Activated T-helper 2 cell treated with anti-CD3 and anti-CD28 coated beads, Interferon-gamma antibody, Interleukin-2, Interleukin-4, amounts not matched to agents 10 μg/mL and 5 μg/mL and 100 μg/mL, durations not matched to agents 14 hours and 24 hours and 36 hours (primary cell): ENCODE data around the gene TM9SF3. TPM values are rescaled to one million over a fixed set of nuclear protein-coding genes. Genes with fewer than 3 reads are reported as not detected.

Experiments
- DNase-seq: peaks from one replicate; pipeline ENCODE4 v3.0.0; 2021; ENCODE audit warnings: low spot score
- H3K27ac Mint-ChIP-seq: one replicate; pipeline ENCODE4 v1.8.0; 2021; ENCODE audit warnings: mixed read lengths
- H3K27me3 Mint-ChIP-seq: one replicate; pipeline ENCODE4 v1.8.0; 2021; ENCODE audit warnings: low read depth, mixed read lengths
- H3K36me3 Mint-ChIP-seq: one replicate; pipeline ENCODE4 v1.8.0; 2021; ENCODE audit warnings: low read depth, mixed read lengths
- H3K4me1 Mint-ChIP-seq: one replicate; pipeline ENCODE4 v1.8.0; 2021; ENCODE audit warnings: low read depth, mixed read lengths
- H3K4me3 Mint-ChIP-seq: one replicate; pipeline ENCODE4 v1.8.0; 2021; ENCODE audit warnings: low read depth, mild to moderate bottlenecking, moderate library complexity, mixed read lengths
- H3K9me3 Mint-ChIP-seq: one replicate; pipeline ENCODE4 v1.8.0; 2021; ENCODE audit warnings: mixed read lengths
- intact Hi-C: fragments of 100-400 bp; cut with micrococcal nuclease; formaldehyde crosslinking; loops from one replicate; pipeline ENCODE4 v1.15.1; 2023
- total RNA-seq: library from RNA; stranded (reverse); gene quantifications from 2 replicates; pipeline ENCODE4 v1.2.3, GENCODE V29; 2022

Gene TM9SF3
- total RNA-seq, 1 donor from 2014 or later: 81.3 TPM

- Mint-ChIP-seq H3K27ac (no peak overlapping the region), H3K4me3 (no peak overlapping the region), H3K27me3 (peaks cover 36% of the 10 kb centered on the region), H3K36me3 (no peaks in the 10 kb centered on the region), H3K4me1 (peaks cover 7% of the 10 kb centered on the region), H3K9me3 (no peaks in the 10 kb centered on the region)
- intact Hi-C loops: no loop called here
- DNase-seq: no peak
These were observed 77.7 kb downstream of the TM9SF3 start for GRCh38 chr10:96509017-96509641.

GRCh38 chr10:96507044-96507443 is 79.8 kb downstream of the TM9SF3 start:
- H3K27ac Mint-ChIP-seq: no peak overlapping the region
- H3K4me1 Mint-ChIP-seq: peaks cover 1% of the 10 kb centered on the region
- intact Hi-C loops: no loop called here
- H3K36me3 Mint-ChIP-seq: no peaks in the 10 kb centered on the region
- H3K9me3 Mint-ChIP-seq: no peaks in the 10 kb centered on the region
- no peak overlapping the region for H3K4me3 Mint-ChIP-seq
- H3K27me3 Mint-ChIP-seq: peaks cover 28% of the 10 kb centered on the region
- DNase-seq: no peak

GRCh38 chr10:96505150-96506136 is 81.4 kb downstream of the TM9SF3 start:
- H3K4me3 Mint-ChIP-seq: no peak overlapping the region
- H3K36me3 Mint-ChIP-seq: no peaks in the 10 kb centered on the region
- no peaks in the 10 kb centered on the region for H3K9me3 Mint-ChIP-seq
- H3K4me1 Mint-ChIP-seq: no peaks in the 10 kb centered on the region
- H3K27me3 Mint-ChIP-seq: peaks cover 20% of the 10 kb centered on the region
- intact Hi-C loops: no loop called here
- DNase-seq: no peak
- H3K27ac Mint-ChIP-seq: no peak overlapping the region

GRCh38 chr10:96502561-96503282 is 84.1 kb downstream of the TM9SF3 start:
- no peaks in the 10 kb centered on the region for H3K9me3 Mint-ChIP-seq
- no peak overlapping the region for H3K4me3 Mint-ChIP-seq
- intact Hi-C loops: no loop called here
- no peak for DNase-seq
- H3K4me1 Mint-ChIP-seq: no peaks in the 10 kb centered on the region
- H3K27me3 Mint-ChIP-seq: peaks cover 16% of the 10 kb centered on the region
- H3K36me3 Mint-ChIP-seq: no peaks in the 10 kb centered on the region
- no peak overlapping the region for H3K27ac Mint-ChIP-seq

GRCh38 chr10:96501985-96502384 is 84.8 kb downstream of the TM9SF3 start:
- intact Hi-C loops: no loop called here
- Mint-ChIP-seq H3K27ac (no peak overlapping the region), H3K27me3 (peaks cover 17% of the 10 kb centered on the region), H3K9me3 (no peaks in the 10 kb centered on the region), H3K4me3 (no peak overlapping the region), H3K4me1 (no peaks in the 10 kb centered on the region), H3K36me3 (no peaks in the 10 kb centered on the region)
- no peak for DNase-seq

GRCh38 chr10:96500519-96500918 is 86.3 kb downstream of the TM9SF3 start:
- Mint-ChIP-seq H3K4me1 (no peaks in the 10 kb centered on the region), H3K4me3 (no peak overlapping the region), H3K36me3 (no peaks in the 10 kb centered on the region), H3K27ac (no peak overlapping the region), H3K27me3 (peaks cover 19% of the 10 kb centered on the region), H3K9me3 (no peaks in the 10 kb centered on the region)
- DNase-seq: no peak
- intact Hi-C loops: no loop called here

GRCh38 chr10:96500050-96500449 is 86.8 kb downstream of the TM9SF3 start:
- no peak for DNase-seq
- Mint-ChIP-seq H3K27me3 (peaks cover 21% of the 10 kb centered on the region), H3K4me1 (no peaks in the 10 kb centered on the region), H3K9me3 (no peaks in the 10 kb centered on the region), H3K36me3 (no peaks in the 10 kb centered on the region), H3K4me3 (no peak overlapping the region), H3K27ac (no peak overlapping the region)
- intact Hi-C loops: no loop called here

GRCh38 chr10:96497391-96497790 is 89.4 kb downstream of the TM9SF3 start:
- intact Hi-C loops: no loop called here
- Mint-ChIP-seq H3K27ac (no peak overlapping the region), H3K36me3 (no peaks in the 10 kb centered on the region)

GRCh38 chr10:96496281-96496925 is 90.4 kb downstream of the TM9SF3 start:
- Mint-ChIP-seq H3K4me3 (no peak overlapping the region), H3K36me3 (no peaks in the 10 kb centered on the region), H3K9me3 (no peaks in the 10 kb centered on the region), H3K4me1 (no peaks in the 10 kb centered on the region), H3K27me3 (peaks cover 16% of the 10 kb centered on the region), H3K27ac (no peak overlapping the region)
- no peak for DNase-seq
- intact Hi-C loops: no loop called here

More at GRCh38 chr10:96497391-96497790, 89.4 kb downstream of the TM9SF3 start:
- peaks cover 23% of the 10 kb centered on the region for H3K27me3 Mint-ChIP-seq
- DNase-seq: no peak
- no peak overlapping the region for H3K4me3 Mint-ChIP-seq
- H3K4me1 Mint-ChIP-seq: no peaks in the 10 kb centered on the region
- no peaks in the 10 kb centered on the region for H3K9me3 Mint-ChIP-seq

- Mint-ChIP-seq H3K4me3 (no peak overlapping the region), H3K36me3 (no peaks in the 10 kb centered on the region), H3K27me3 (peaks cover 14% of the 10 kb centered on the region), H3K27ac (no peak overlapping the region), H3K9me3 (no peaks in the 10 kb centered on the region), H3K4me1 (no peaks in the 10 kb centered on the region)
- no peak for DNase-seq
- intact Hi-C loops: no loop called here
These were observed 91.3 kb downstream of the TM9SF3 start for GRCh38 chr10:96495544-96495943.

GRCh38 chr10:96494694-96495093 is 92.1 kb downstream of the TM9SF3 start:
- H3K27me3 Mint-ChIP-seq: peaks cover 14% of the 10 kb centered on the region
- H3K4me3 Mint-ChIP-seq: no peak overlapping the region
- H3K27ac Mint-ChIP-seq: no peak overlapping the region
- H3K9me3 Mint-ChIP-seq: no peaks in the 10 kb centered on the region
- intact Hi-C loops: no loop called here
- H3K4me1 Mint-ChIP-seq: no peaks in the 10 kb centered on the region
- H3K36me3 Mint-ChIP-seq: no peaks in the 10 kb centered on the region
- DNase-seq: no peak

- Mint-ChIP-seq H3K27me3 (peaks cover 14% of the 10 kb centered on the region), H3K9me3 (no peaks in the 10 kb centered on the region), H3K4me1 (no peaks in the 10 kb centered on the region), H3K27ac (no peak overlapping the region), H3K4me3 (no peak overlapping the region), H3K36me3 (no peaks in the 10 kb centered on the region)
- DNase-seq: no peak
- intact Hi-C loops: no loop called here
These were observed 92.8 kb downstream of the TM9SF3 start for GRCh38 chr10:96493871-96494525.
